GM18951 (cell line): ENCODE results near the gene PPY.
"Not testable (repeated sequence)": the region's sequence is repeated elsewhere in the genome, so short reads cannot be mapped to it uniquely, and the experiment has no call there.

Experiments
- POLR2A ChIP-seq: IDR thresholded peaks from 4 replicates; pipeline ENCODE4 v1.6.1; 2011; ENCODE audit warnings: mild to moderate bottlenecking; ENCODE audit not compliant: insufficient read length, insufficient read depth; ENCODE audit errors: extremely low read depth
- in situ Hi-C: fragments of 300-500 bp; cut with MboI; formaldehyde crosslinking; loops from one replicate; pipeline ENCODE4 v1.12.0; 2022; ENCODE audit warnings: low sequenced_read_pairs, mixed read lengths, inconsistent platforms; ENCODE audit not compliant: unreplicated experiment

The PPY gene

DNA sequence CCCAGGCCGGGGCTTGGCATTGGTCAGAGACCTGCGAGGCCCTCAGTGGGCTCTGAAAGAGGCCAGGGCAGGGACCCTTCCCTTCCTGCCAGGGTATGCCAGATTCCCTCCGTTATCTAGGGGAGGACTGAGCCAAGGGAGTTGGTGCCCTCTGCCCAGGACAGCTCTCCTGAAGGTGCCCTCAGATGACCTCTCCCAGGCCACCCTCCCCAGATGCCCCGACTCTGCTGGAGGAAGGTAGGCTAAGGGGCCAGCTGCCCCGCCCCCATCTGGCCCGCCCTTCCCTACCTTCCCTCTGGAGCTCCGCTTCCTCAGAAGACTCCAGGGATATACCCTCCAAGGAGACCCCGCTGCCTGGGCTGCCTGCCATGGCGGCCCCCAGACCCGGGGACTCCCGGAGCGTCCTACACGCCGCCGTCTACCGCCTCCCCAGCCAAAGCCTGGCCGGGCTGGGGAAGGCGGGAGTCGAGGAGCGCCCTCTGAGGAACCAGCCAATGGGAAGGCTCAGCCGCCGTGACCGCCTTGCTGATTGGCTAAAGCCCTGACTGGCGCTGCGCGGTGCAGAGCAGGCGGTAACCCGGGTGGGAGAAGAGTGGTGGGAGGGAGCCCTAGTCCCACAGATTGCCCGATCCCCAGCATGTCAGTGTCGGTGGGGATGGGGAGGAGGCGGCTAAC lies 42.0 kb downstream of the PPY start:
- in situ Hi-C loops = no loop called here

DNA sequence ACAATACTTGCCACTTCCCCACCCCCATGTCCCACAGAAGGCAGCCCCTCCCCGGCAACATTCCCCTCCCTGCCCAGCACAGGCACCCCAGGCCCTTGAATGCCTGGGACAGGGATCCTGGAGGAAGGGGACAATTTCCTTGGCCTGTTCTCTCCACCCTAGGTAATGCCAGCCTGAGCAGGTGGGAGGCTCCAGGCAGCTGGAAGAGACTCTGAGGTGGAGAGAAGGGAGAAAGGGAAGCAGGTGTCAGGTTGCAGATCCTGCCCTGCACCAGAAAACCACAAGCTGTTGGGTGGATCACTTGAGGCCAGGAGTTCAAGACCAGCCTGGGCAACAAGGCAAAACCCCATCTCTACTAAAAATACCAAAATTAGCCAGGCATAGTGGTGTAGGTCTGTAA lies 43.8 kb downstream of the PPY start:
- in situ Hi-C loops = no loop called here
- no peak for TF ChIP-seq POLR2A

More for the DNA sequence above, 42.0 kb downstream of the PPY start:
- no peak for TF ChIP-seq POLR2A

DNA sequence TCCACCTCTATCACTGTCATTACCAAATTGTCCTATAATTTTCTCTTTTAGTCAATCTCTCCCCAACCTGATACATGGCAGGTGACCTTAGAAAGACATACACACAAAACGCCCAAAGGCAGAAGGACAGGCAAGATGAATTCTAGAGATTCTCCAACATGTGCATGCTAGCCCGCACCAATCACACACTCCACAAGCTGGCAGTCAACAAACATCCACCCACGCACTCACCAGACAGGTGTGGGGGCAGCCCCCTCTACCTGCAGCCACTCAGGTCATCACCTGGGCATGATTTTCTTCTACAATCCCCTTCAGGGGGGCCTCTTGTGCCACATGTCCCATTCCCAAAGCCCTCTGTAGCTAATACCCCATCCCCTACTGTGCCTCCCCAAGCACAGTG lies 44.4 kb downstream of the PPY start:
- TF ChIP-seq POLR2A = no peak
- in situ Hi-C loops = no loop called here

DNA sequence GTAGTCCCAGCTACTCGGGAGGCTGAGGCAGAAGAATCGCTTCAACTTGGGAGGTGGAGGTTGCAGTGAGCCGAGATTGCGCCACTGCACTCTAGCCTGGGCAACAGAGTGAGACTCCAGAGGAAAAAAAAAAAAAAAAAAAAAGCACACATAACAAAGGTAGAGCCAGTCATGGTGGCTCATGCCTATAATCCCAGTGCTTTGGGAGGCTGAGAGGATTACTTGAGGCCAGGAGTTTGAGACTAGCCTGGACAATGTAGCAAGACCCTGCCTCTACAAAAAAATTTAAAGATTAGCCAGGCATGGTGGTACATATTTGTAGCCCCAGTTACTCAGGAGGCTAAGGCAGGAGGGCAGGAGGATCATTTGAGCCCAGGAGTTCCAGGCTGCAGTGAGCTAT lies 47.8 kb downstream of the PPY start:
- in situ Hi-C loops = not testable (repeated sequence)

DNA sequence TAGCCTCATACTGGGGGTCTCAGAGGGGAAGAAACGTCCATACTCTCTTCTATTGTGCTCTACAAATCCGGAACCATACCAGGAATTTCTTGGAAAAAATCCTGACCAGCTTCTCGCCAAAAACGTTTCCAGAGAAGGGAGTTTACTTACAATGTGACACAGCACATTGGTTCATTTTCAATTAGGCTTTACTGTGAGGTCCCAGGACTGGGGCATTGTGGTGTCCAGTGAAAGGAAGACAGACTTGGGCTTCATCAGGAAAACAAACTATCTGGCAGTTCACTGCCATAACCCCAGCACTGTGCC lies 49.7 kb downstream of the PPY start:
- TF ChIP-seq POLR2A = no peak
- in situ Hi-C loops = no loop called here

DNA sequence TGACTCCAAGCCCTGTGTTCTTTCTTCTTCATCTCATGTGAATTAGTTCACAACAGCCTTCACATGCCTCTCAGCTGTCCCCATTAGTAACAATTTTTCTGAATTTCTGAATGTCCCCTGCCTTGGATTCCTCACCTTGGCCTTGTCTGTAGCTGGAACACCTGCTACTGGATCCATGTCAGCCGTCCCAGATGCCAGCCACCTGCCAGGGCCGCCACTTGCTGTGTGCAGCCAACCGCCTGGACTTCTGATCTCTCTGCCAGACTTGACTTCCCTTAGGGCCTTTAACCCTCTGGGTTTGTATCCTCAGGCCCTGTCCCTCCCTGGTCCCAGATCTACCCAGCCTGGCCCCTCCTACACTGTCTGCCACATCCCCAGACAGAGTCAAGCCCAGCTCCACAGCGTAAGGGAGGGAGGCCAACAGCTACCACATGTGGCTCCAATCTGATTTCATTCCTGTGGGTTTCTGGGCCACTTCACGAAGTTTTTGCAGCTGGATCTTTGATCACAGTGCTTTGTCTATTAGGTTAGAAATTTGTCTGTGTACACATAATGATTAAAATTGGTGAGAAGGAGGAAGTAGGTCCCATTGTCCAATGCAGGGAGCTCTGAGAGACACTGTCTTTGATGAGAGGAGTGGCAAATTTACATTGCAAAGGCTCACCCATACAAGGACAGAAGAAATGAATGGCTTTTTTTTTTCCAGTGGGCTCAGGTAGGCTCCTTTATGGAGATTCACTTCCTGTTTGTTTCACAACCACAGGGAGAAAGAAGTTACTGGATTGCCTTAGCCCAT lies 50.2 kb downstream of the PPY start:
- no peak for TF ChIP-seq POLR2A

More for the DNA sequence above, 50.2 kb downstream of the PPY start:
- in situ Hi-C loops = no loop called here
